PC-9 (cell line): ENCODE measurements around the gene JUND. TPM values are rescaled to one million over a fixed set of nuclear protein-coding genes. Genes with fewer than 3 reads are reported as not detected.

ENCODE experiments used
- BruUV-seq: library from RNA; stranded (reverse); fragments of 400-500 nt; replicated peaks from 2 replicates; lab custom pipeline; 2021; lab: Mats Ljungman, UMichigan
- CTCF ChIA-PET: fragments of 300-600 bp; sonication (Branson Sonifier 250); formaldehyde crosslinking; loops from one replicate; lab custom pipeline; 2022; ENCODE audit warnings: antibody characterized with exemption; lab: Charles Lee
- POLR2A ChIA-PET: fragments of 300-600 bp; sonication (Branson Sonifier 250); formaldehyde crosslinking; loops from one replicate; lab custom pipeline; 2022; ENCODE audit warnings: antibody characterized with exemption; ENCODE audit not compliant: unreplicated experiment; lab: Charles Lee
- DNase-seq, 2 experiments: peaks; one replicate each; pipeline versions ENCODE4 v3.0.0 to v3.0.0-alpha.2; 2015 to 2022; ENCODE audit warnings: mixed read lengths in 1 of 2
- H2AFZ ChIP-seq: fragments of 200-600 bp; sonication (generic); 2 replicates; pipeline ENCODE4 v1.8.1; 2017; ENCODE audit warnings: antibody characterized with exemption
- H3F3A ChIP-seq: fragments of 200-600 bp; sonication (generic); 2 replicates; pipeline ENCODE4 v1.8.1; 2017; ENCODE audit warnings: antibody characterized with exemption, mild to moderate bottlenecking, low read depth; ENCODE audit not compliant: insufficient read depth
- H3K27ac ChIP-seq: fragments of 200-600 bp; sonication (generic); 2 replicates; pipeline ENCODE4 v1.6.1; 2016; ENCODE audit warnings: mixed run types
- H3K27me3 ChIP-seq: fragments of 200-600 bp; sonication (generic); 2 replicates; pipeline ENCODE4 v1.6.1; 2016; ENCODE audit warnings: low read depth, mixed run types; ENCODE audit not compliant: insufficient read depth
- H3K36me3 ChIP-seq: fragments of 200-600 bp; sonication (generic); 2 replicates; pipeline ENCODE4 v1.6.1; 2016; ENCODE audit warnings: low read depth, mixed run types
- H3K4me1 ChIP-seq: fragments of 200-600 bp; sonication (generic); replicated peaks from 2 replicates; pipeline ENCODE4 v1.6.1; 2016; ENCODE audit warnings: mixed run types; ENCODE audit not compliant: insufficient read depth
- H3K4me2 ChIP-seq: fragments of 200-600 bp; sonication (generic); 2 replicates; pipeline ENCODE4 v1.6.1; 2017; ENCODE audit warnings: mixed run types
- H3K4me3 ChIP-seq: fragments of 200-600 bp; sonication (generic); 2 replicates; pipeline ENCODE4 v1.6.1; 2016; ENCODE audit warnings: mixed run types
- H3K79me2 ChIP-seq: fragments of 200-600 bp; sonication (generic); 2 replicates; pipeline ENCODE4 v1.6.1; 2017; ENCODE audit warnings: low read depth, mixed run types
- H3K9me2 ChIP-seq: fragments of 200-600 bp; sonication (generic); 2 replicates; pipeline ENCODE4 v1.8.1; 2017; ENCODE audit warnings: mild to moderate bottlenecking; ENCODE audit not compliant: insufficient read depth
- H3K9me3 ChIP-seq: fragments of 200-600 bp; sonication (generic); 2 replicates; pipeline ENCODE4 v1.8.1; 2016; ENCODE audit warnings: low read depth; ENCODE audit not compliant: insufficient read depth
- H4K20me1 ChIP-seq: fragments of 200-600 bp; sonication (generic); 2 replicates; pipeline ENCODE4 v1.8.1; 2017; ENCODE audit not compliant: insufficient read depth
- CTCF ChIP-seq: fragments of 200-600 bp; sonication (generic); conservative IDR thresholded peaks from 2 replicates; pipeline ENCODE4 v1.6.1; 2017; ENCODE audit warnings: mixed run types, antibody characterized with exemption, mild to moderate bottlenecking, moderate library complexity
- EZH2 ChIP-seq: fragments of 200-600 bp; sonication (generic); IDR thresholded peaks from 2 replicates; pipeline ENCODE4 v1.8.0; 2017; ENCODE audit warnings: antibody characterized with exemption, low read depth
- intact Hi-C: fragments of 100-400 bp; cut with micrococcal nuclease; formaldehyde crosslinking; loops from one replicate; pipeline ENCODE4 v1.10.0; 2022; ENCODE audit not compliant: unreplicated experiment
- total RNA-seq: library from RNA; stranded (reverse); gene quantifications from 2 replicates; pipeline ENCODE4 v1.2.3, GENCODE V29; 2021

Gene JUND
- total RNA-seq, 1 experiment from 2014 or later, result 115 TPM

- Histone ChIP-seq H3K27me3 (no peaks in the 10 kb centered on the region), H3K79me2 (no peaks in the 10 kb centered on the region), H3K27ac (no peak overlapping the region), H3K9me3 (no peaks in the 10 kb centered on the region), H3F3A (peaks cover 46% of the 10 kb centered on the region), H3K36me3 (no peaks in the 10 kb centered on the region), H3K4me2 (no peak overlapping the region), H3K9me2 (no peaks in the 10 kb centered on the region), H4K20me1 (no peaks in the 10 kb centered on the region), H3K4me3 (no peak overlapping the region), H2AFZ (no peak overlapping the region), H3K4me1 (peaks cover 27% of the 10 kb centered on the region)
- intact Hi-C loops, result no loop called here
- BruUV-seq, result no TSS peak
- TF ChIP-seq EZH2 (no peak), CTCF (no peak)
- ChIA-PET POLR2A (interaction anchor here (0.6 kb wide), 1 partner anchor 103 kb away, joined by 3 read pairs; no protein-coding TSS in a partner anchor), CTCF (no interaction called here)
- DNase-seq, result no peak
Measured at GRCh38 chr19:18295034-18295451, 13.6 kb upstream of the JUND start.

DNA sequence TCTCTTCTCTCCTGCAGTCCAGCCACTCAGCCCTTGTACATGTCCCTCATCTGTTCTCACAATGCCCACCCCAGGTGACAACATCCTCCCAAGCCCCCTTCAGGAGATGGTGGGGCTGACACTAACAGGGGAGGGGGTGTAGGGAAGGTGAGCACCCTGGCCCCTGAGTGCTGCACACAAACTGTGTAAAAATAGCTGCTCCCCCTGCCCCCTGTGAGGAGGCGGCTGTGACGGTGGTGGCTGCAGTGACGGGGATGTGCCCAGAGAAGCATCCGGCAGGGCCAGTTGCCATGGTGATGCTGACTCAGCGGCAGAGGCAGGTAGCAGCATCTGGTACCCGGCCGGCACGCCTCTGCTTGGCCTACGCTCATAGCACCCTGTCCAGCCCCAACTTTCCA, 13.0 kb upstream of the JUND start:
- intact Hi-C loops, result no loop called here
- POLR2A ChIA-PET, result interaction anchor here (0.6 kb wide), 1 partner anchor 102 kb away, joined by 3 read pairs; no protein-coding TSS in a partner anchor
- no peaks in the 10 kb centered on the region for H3K79me2 ChIP-seq
- H3K27me3 ChIP-seq, result no peaks in the 10 kb centered on the region
- TF ChIP-seq CTCF, result no peak
- no peak for TF ChIP-seq EZH2
- CTCF ChIA-PET, result no interaction called here
- H3K4me3 ChIP-seq, result no peak overlapping the region
- no peak overlapping the region for H3K27ac ChIP-seq
- H3K4me1 ChIP-seq, result peaks cover 26% of the 10 kb centered on the region
- H3K4me2 ChIP-seq, result no peak overlapping the region
- no peaks in the 10 kb centered on the region for H4K20me1 ChIP-seq
- H3K9me2 ChIP-seq, result no peaks in the 10 kb centered on the region
- H3F3A ChIP-seq, result peaks cover 48% of the 10 kb centered on the region
- no TSS peak for BruUV-seq
- H3K36me3 ChIP-seq, result no peaks in the 10 kb centered on the region
- no peaks in the 10 kb centered on the region for H3K9me3 ChIP-seq
- DNase-seq, result no peak
- no peak overlapping the region for H2AFZ ChIP-seq

DNA sequence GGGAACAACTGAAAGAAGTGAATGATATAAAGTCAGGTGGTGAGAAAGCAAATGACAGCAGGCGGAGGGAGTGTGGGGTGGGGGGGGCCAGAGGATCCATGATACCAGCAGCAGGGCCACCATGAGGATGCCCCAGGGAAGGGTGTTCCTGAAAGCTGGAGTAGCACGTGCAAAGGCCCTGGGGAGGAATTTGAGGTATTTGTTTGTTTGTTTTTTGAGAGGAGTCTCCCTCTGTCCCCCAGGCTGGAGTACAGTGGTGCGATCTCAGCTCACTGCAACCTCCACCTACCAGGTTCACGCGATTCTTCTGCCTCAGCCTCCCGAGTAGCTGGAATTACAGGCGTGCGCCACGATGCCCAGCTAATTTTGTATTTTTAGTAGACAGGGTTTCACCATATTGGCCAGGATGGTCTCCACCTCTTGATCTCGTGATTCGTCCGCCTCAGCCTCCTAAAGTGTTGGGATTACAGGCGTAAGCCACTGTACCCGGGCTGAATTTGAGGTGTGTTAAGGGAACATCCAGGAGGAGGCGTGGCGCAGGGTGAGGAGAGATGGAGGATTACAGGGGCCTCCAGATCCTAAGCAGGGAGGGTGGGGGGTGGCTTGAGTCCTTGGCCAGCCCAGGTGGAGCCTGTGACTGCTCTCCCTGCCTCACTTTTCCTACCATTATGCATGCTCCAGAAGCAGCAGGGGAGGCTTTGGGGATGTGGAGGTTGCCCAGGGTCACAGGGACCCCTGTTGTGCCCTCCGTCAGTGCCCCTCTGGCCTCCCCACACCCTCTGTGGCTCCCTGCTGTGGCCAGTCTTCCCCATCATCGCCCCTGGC, 12.4 kb upstream of the JUND start:
- H3K4me1 ChIP-seq, result peaks cover 20% of the 10 kb centered on the region
- no TSS peak for BruUV-seq
- ChIA-PET CTCF (interaction anchor here (0.5 to 1.3 kb wide), 2 partner anchors 35 to 78 kb away, joined by 9 to 12 read pairs; no protein-coding TSS in a partner anchor), POLR2A (interaction anchor here (1.4 kb wide), 1 partner anchor 12 kb away, joined by 34 read pairs; the partner anchor contains the start of gene JUND)
- H2AFZ ChIP-seq, result no peak overlapping the region
- no peaks in the 10 kb centered on the region for H3K9me2 ChIP-seq
- peaks cover 44% of the 10 kb centered on the region for H3F3A ChIP-seq
- no peaks in the 10 kb centered on the region for H3K27me3 ChIP-seq
- DNase-seq, result no peak
- peak overlapping the region; percentile 91 for H3K4me2 ChIP-seq
- peak overlapping the region; percentile 21; the same call in 1 of the 2 replicates for H3K27ac ChIP-seq
- intact Hi-C loops, result no loop called here
- H3K36me3 ChIP-seq, result no peaks in the 10 kb centered on the region
- peak overlapping the region; percentile 62; the same call in 1 of the 2 replicates for H3K4me3 ChIP-seq
- no peaks in the 10 kb centered on the region for H3K9me3 ChIP-seq
- no peaks in the 10 kb centered on the region for H4K20me1 ChIP-seq
- no peaks in the 10 kb centered on the region for H3K79me2 ChIP-seq
- no peak for TF ChIP-seq CTCF
